ENCODE results near the gene AKAP3. TPM values are rescaled to one million over a fixed set of nuclear protein-coding genes. Genes with fewer than 3 reads are reported as not detected.

Gene AKAP3
- total RNA-seq, 1 experiment from 2014 or later: 0.72 TPM

DNA sequence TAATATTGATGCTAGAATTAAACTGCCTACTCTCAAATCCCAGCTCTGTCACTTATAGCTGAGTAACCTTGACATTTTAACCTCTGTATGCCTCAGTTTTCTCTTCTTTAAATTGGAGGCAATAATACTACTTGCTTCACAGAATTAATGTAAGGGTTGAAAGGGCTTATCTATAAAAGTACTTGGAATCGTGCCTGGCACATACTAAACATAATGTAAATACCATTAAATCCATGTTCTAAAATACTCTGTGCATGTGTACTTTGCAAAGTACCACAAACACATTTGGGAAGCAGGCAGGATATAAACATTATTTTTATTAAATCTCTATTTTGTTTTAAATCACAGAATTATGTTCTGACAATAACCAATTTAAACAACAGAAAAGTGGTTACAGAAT lies 44.9 kb downstream of the AKAP3 start:
- DNase-seq (ENCODE audit: extremely low read depth, low read depth): no peak

DNA sequence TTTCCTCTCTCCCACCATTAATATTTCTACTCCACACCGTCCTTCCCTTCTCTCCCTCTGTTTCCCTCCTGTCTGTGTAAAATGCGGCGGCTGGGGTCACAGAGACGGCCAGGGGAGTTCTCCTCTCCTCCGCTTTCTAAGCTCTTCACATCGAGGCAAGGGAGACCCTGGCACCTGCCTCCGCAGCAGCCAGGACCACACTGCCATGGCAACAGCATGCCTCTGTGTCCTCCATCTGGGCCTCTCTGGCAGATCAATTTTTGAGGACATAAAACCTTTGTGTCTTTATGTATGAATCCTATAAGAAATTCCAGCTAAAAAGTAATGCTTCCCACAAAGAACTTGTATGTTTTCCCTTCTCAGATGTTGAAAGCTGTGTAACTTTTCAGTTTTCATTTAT lies 45.4 kb downstream of the AKAP3 start:
- no peak for DNase-seq (ENCODE audit: extremely low read depth, low read depth)

DNA sequence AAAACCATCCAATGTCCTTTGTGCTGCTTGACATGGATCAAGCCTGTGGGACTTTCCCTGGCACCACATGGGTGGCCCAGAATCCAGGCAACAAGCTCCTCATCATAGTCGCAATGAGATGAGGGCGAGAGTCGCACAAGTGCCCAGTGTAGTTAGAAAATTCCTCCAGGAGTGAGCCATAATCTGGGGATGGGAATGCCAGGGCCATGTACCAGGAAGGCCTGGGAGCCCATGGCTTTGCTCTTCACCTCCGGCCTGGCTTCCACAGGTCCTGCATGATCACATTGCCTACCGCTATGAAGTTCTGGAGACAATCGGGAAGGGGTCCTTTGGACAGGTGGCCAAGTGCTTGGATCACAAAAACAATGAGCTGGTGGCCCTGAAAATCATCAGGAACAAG lies 53.0 kb downstream of the AKAP3 start:
- no peak for DNase-seq (ENCODE audit: extremely low read depth, low read depth)

DNA sequence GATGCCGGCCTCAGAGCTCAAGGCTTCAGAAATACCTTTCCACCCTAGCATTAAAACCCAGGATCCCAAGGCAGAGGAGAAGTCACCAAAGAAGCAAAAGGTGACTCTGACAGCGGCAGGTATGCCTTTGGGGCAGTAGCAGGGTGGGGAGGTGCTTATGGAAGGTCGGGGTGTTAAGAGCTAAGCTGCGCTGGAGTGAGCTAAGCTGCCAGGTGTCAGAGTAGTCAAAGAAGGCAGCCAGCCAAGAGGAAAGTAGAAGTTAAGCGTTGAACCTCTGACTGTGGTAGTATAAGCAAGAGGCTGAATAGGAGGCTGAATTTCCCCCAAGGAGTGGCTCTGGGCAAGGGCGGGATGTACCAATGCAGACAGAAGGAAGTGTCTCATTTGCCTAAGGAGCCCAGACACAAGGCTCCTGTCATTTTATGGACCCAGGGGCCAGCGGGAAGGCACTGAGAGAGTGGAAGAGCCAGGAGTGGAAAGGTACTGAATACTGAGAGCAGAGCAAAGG lies 57.6 kb downstream of the AKAP3 start:
- DNase-seq (ENCODE audit: extremely low read depth, low read depth): no peak

DNA sequence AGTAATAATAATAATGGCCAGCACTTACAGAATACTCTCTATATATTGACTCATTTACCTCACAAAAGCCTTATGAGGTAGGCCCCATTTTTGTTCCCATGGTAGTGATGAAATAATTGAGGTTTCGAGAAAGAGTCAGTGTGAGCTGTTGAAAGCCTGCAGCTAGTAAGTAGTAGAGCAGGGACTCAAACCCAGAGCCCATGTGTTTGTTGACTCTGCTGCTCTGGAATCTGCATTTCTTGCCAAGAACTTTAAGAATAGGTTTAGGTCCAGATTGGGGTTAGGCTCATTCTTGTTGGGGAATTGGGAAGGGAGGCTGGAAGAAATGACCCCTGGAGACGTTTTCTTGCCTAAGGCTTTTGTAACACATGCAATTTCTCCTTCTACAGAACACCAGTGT lies 58.9 kb downstream of the AKAP3 start:
- no peak for DNase-seq (ENCODE audit: extremely low read depth, low read depth)

DNA sequence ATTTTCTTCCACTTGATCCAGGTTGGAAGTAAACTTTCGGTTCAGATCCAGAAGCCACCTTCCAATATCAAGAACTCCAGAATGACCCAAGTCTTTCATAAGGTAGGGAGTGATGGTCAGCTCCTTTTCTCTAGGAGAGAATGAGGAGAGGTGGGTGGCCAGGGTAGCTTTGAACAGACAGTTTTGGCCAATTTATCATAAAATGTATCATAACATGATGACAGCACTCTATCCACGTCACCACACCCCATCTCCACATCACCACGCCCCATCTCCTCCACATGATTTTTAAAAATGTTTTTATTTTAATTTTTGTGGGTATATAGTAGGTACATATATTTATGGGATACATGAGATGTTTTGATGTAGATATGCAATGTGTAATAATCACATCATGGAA lies 59.9 kb downstream of the AKAP3 start:
- DNase-seq (ENCODE audit: extremely low read depth, low read depth): no peak

DNA sequence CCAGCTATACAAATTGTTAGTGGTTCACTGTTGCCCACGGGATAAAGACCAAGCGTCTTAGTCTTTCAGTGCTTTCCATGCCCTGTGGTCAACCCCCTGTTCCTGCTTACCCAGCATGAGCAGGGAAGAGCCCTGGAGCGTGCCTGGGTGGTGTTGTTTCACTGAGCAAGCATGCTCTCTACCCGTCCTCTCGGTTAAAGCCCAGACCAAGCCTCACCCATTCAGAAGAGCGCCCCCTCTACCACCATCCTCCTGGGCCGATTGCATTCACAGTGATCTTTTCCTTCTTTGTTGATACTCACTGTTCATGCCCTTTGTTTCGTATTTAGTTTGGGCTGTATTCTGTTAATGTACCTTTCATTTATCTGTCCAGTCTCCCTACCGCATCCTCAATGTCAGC lies 61.7 kb downstream of the AKAP3 start:
- no peak for DNase-seq (ENCODE audit: extremely low read depth, low read depth)

DNA sequence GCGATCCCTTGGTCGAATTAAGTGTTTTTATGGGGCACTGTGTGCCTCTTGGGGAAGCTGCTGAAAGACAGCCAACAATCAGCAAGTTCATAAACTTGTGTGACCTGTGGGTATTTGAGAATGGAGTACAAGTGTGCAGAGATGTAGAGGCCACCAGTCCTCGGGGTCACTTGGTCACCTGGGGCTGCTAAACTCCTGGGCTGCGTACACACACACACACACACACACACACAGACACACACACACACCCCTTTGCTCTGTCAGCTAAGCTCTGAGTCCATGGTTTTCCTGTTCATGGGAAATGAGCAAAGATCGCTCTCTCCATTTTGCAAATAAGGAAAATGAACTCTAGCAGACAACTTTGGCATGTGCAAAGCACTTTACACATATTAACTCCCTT lies 62.4 kb downstream of the AKAP3 start:
- DNase-seq (ENCODE audit: extremely low read depth, low read depth): no peak

DNA sequence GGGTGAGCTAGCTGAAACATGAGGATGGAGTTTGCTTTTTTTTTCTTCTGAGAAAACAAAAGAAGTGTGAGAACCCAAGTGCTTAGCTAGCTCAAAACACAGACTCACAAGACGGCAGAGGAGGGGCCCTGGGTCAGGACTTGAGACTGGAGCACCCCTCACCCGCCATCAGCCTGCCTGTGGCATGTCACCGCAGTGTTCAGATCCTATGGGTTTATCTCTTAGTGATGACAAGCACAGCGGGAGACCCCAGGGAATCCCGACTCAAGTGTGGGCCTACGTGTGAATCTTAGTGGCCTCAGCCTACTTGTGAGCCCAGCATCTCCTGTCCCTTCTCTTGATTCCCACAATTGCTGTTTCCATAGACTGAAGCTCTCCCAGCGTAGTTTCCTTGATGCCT lies 64.0 kb downstream of the AKAP3 start:
- DNase-seq (ENCODE audit: extremely low read depth, low read depth): no peak

DNA sequence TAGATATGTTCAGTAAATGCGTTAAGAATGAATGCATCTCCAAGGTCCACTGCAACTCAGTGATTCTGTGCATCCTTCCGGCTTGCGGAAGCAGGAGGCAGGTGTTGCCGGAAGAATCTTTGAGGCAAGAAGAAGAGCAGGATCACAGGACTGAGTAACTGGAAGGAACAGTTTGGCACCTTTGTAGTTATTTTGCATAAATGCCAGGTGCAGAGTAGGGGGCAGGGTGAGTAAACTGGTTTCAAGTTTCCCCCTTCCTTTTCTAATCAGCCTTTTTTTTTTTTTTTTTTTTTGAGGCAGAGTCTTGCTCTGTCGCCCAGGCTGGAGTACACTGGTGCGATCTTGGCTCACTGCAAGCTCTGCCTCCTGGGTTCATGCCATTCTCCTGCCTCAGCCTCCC lies 64.6 kb downstream of the AKAP3 start:
- DNase-seq (ENCODE audit: extremely low read depth, low read depth): no peak

DNA sequence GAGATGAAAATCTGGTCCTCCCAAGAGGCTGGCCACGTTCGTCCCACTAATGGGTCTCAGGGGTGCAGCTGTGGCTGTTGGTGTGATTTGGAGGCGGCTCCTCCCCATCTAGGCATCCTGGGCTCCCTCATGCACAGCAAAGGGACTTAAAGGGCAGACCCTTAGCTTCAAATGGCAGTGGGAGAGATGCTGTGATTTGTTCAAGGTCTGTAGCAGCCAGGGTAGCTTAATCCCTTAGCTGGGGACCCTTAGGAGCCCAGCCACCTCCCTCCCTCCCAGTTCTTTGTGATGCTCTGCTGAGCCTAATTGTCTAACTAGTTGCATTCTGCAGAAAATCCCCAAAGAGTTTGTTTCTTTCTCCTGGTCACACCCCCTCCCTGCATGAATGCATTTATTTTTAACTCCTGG lies 68.6 kb downstream of the AKAP3 start:
- DNase-seq (ENCODE audit: extremely low read depth, low read depth): no peak

DNA sequence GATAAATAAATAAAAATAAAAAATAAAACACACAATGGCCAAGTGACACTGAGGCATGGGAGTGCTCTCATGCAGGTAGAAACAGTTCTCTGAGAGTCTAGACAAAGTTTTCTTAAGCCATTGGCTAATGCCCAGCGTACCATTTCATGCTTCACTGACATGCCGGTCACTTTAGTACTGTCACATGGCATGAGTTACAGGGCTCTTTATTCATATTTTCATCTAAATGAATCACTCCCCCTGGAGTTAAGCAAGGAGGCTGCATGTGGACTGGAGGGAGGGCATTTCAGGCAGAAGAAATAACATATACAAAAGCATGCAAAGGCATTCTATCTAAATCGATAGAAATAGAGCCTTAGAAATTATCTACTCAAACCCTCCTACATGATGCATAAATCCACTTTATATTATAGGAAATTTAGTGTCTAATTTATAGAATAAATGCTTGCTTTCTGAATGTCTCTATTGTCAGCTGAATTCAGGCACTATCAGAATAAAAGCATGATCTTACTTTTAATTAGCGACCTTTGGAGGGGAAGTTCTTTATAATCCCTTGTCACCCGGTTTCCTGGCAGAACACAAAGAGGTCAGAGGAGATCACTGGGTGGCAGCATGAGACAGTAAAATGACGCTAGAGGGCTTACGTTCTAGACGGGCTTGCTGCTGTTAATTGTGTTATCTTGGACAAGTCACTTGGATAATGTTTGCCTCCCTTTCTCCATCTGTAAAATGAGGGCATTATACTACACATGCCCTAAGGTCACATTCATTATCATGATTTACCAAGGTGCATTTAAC lies 69.3 kb downstream of the AKAP3 start:
- peak; percentile 6 for DNase-seq (ENCODE audit: extremely low read depth, low read depth)

DNA sequence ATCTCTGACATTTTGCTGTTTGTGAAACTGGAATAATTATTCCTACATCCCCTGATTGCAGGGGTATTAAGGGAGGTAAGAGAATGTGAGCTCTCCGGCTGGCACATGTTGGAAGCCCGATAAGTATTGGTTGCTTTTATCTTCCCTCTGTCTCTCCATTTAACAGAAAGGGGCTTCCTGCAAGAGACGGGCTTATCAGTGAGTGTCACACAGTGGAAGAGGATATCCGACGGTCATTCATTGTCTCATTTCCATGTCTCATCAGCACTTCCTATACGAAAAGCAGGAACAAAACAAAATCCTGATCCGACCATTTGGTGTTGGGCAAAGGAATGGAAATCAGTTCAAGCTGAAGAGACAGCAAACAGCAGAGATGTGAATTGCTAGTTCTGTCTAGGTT lies 76.2 kb downstream of the AKAP3 start:
- no peak for DNase-seq (ENCODE audit: extremely low read depth, low read depth)

DNA sequence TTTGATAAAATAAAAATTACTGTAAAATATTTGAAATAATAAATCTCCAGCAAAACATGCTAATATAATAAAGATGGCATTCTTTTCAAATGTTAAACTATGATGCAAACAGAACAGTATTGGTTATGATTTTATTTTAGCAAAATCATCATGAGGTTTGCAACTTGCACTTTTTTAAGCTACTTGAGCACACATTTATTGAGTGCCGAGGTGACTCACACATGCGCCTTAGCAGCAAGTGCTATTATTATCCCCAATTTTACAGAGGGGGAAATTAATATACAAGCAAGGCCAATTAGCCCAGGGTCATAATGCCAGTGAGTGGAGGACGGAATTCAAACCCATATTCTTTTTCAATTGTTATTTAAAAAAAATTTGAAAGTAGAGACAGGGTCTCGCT lies 79.6 kb downstream of the AKAP3 start:
- DNase-seq (ENCODE audit: extremely low read depth, low read depth): no peak

DNA sequence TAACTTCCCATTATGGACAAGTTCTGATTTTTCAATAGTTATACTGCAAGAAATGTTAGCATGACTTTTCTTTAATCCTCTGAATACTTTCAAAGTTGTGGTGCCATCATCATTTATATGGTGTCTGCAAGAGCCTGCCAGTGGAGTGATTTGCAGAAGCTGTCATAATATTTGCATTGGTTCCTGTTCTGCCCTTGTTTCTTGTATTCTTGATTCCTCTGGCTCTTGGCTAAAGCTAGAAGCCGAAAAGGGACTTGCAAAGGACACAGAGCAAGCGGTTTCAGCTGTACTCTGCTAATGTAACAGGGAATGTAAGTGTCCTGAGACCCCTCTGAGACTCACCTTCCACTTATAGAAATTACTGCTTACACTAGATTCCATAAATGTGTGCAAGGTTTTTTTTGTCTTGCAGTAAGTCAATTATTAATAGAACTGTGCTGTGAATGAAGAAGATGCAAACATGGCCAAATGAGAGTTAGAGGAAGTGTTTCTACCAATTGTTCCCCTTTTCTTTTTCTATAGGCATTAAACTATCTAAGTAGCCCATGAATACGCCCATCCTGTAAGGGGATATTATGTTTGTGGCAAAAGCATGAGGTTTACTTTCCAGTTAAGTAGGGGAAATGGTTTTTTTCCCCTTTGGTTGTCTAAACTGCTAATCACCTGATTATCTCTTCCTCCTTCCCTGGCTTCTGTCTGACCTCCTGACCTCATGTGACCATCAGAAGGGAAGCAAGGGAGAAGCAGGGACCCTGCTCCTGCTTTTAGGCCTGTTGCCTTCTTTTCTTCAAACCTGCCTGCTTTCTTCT lies 81.6 kb downstream of the AKAP3 start:
- DNase-seq (ENCODE audit: extremely low read depth, low read depth): no peak

DNA sequence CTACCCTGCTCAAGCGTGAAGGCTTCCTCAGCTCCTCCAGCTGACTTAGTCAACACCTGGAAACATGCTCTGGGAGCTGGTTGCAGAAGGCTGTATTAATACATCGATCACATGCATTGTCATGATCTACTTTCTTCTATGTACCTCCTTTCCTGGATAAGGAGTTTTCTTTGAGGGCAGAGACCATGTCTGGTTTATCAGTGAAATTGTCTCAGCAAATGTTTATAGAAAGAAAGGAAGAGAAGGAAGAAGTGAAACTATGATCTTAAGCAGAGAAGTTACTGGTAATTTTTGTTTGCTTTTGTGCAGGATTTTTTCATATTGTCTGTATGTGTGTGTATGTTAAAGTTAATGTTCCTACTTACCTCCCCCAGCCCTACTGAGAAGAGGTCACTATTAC lies 82.4 kb downstream of the AKAP3 start:
- no peak for DNase-seq (ENCODE audit: extremely low read depth, low read depth)

Other genes starting within 250 kb of the AKAP3 start
- not detected in 2 replicates for gene FGF6, start 203.2 kb downstream of the AKAP3 start, total RNA-seq (2014; rRNA removed; shearing (Covaris generic))
- 22.2 and 24.8 TPM in 2 replicates for gene RAD51AP1, start 110.2 kb downstream of the AKAP3 start, total RNA-seq (2014; rRNA removed; shearing (Covaris generic))
- gene DYRK4, start 86.8 kb downstream of the AKAP3 start, total RNA-seq (2014; rRNA removed; shearing (Covaris generic)): 59.9 and 62.0 TPM in 2 replicates
- gene NDUFA9, start 63 bp upstream of the AKAP3 start, total RNA-seq (2014; rRNA removed; shearing (Covaris generic)): 129 and 136 TPM in 2 replicates
- gene GALNT8, start 71.3 kb upstream of the AKAP3 start, total RNA-seq (2014; rRNA removed; shearing (Covaris generic)): not detected in 2 replicates

All from NCI-H460 (cell line).